Measurements from ENCODE around the gene PTBP1. TPM values are rescaled to one million over a fixed set of nuclear protein-coding genes. Genes with fewer than 3 reads are reported as not detected.

PTBP1 gene
- total and polyA plus RNA-seq, 2 of the 13 experiments (the other 11 are each of a cell fraction or from before 2014, with no cell fraction given) = 195 to 288 TPM

- TF ChIP-seq NR0B2 (CRISPR knock-in tag; IDR thresholded peaks at IDR 0.05) = no peak
- TF ChIP-seq ZNF672 (CRISPR knock-in tag; IDR thresholded peaks at IDR 0.05) = no peak; the same call in 1 of the 2 replicates
- TF ChIP-seq ZNF839 (CRISPR knock-in tag; IDR thresholded peaks at IDR 0.05; ENCODE audit: borderline replicate concordance) = no peak
- no peak for TF ChIP-seq ZNF326 (CRISPR knock-in tag; IDR thresholded peaks at IDR 0.05; ENCODE audit: borderline replicate concordance)
- TF ChIP-seq CHD2 (IDR thresholded peaks at IDR 0.05; ENCODE audit: low read depth, low read length) = no peak
- TF ChIP-seq ZNF160 (CRISPR knock-in tag; IDR thresholded peaks at IDR 0.05) = no peak
- no peak for TF ChIP-seq ZNF737 (CRISPR knock-in tag; IDR thresholded peaks at IDR 0.05; ENCODE audit: borderline replicate concordance)
- TF ChIP-seq DDIT3 (CRISPR knock-in tag; IDR thresholded peaks at IDR 0.05) = no peak
- no peak for TF ChIP-seq TCF7L2 (IDR thresholded peaks at IDR 0.05; ENCODE audit: low read depth, low read length)
- no peak for TF ChIP-seq ZNF343 (CRISPR knock-in tag; IDR thresholded peaks at IDR 0.05)
- TF ChIP-seq IKZF4 (CRISPR knock-in tag; IDR thresholded peaks at IDR 0.05; ENCODE audit: borderline replicate concordance, low read depth, not compliant biosample characterization) = no peak
- TF ChIP-seq ZMYM3 (CRISPR knock-in tag; IDR thresholded peaks at IDR 0.05) = no peak
- no peak for TF ChIP-seq EHMT2 (IDR thresholded peaks at IDR 0.05; ENCODE audit: borderline replicate concordance, low read depth, low read length)
- TF ChIP-seq ZNF17 (CRISPR knock-in tag; IDR thresholded peaks at IDR 0.05) = no peak
- 0 out of 2 replicates have a peak, but pooled peaks have one; percentile 54 for TF ChIP-seq HOXA9 (CRISPR knock-in tag; IDR thresholded peaks at IDR 0.05; ENCODE audit: borderline replicate concordance)
- 0 out of 2 replicates have a peak, but pooled peaks have one; percentile 28 for TF ChIP-seq ZNF598 (CRISPR knock-in tag; IDR thresholded peaks at IDR 0.05; ENCODE audit: borderline replicate concordance)
- TF ChIP-seq DRAP1 (CRISPR knock-in tag; IDR thresholded peaks at IDR 0.05) = no peak
- no peak for TF ChIP-seq SIX4 (CRISPR knock-in tag; IDR thresholded peaks at IDR 0.05)
- no peak for TF ChIP-seq ZNF83 (CRISPR knock-in tag; IDR thresholded peaks at IDR 0.05; ENCODE audit: borderline replicate concordance)
- TF ChIP-seq ZBTB20 (CRISPR knock-in tag; IDR thresholded peaks at IDR 0.05; ENCODE audit: borderline replicate concordance, low read depth) = no peak
- no peak for TF ChIP-seq ZFAT (CRISPR knock-in tag; conservative IDR thresholded peaks at IDR 0.05)
- TF ChIP-seq POLR2A (IDR thresholded peaks at IDR 0.05; ENCODE audit: insufficient read depth in 1 of 2, low read depth in 2 of 2, low read length in 2 of 2) = 0 out of 4 replicates have a peak, but pooled peaks of 1 of the 2 experiments have one; percentile 21
- TF ChIP-seq MXI1 (IDR thresholded peaks at IDR 0.05; ENCODE audit: borderline replicate concordance, low read depth, low read length) = peak; percentile 47; the same call in 1 of the 3 replicates
- TF ChIP-seq ZNF761 (CRISPR knock-in tag; conservative IDR thresholded peaks at IDR 0.05) = no peak
- TF ChIP-seq FUBP1 (CRISPR knock-in tag; IDR thresholded peaks at IDR 0.05; ENCODE audit: borderline replicate concordance) = no peak
- TF ChIP-seq WIZ (CRISPR knock-in tag; IDR thresholded peaks at IDR 0.05) = no peak
- TF ChIP-seq ZBTB38 (CRISPR knock-in tag; IDR thresholded peaks at IDR 0.05) = no peak
- peak; percentile 84 for TF ChIP-seq AGO1 (IDR thresholded peaks at IDR 0.05; ENCODE audit: low read depth, low read length, poor library complexity, severe bottlenecking)
These were observed 519 bp downstream of the PTBP1 start (continued) for GRCh38 chr19:797528-798414.
